ENCODE measurements around the gene MEIS3.

- TF ChIP-seq EP300 (IDR thresholded peaks at IDR 0.05) (no peak), POLR2A (IDR thresholded peaks at IDR 0.05) (no peak), CTCF (IDR thresholded peaks at IDR 0.05) (no peak)
Measured at GRCh38 chr19:47375694-47376588, 43.4 kb downstream of the MEIS3 start.
